SK-N-SH treated with all-trans-retinoic acid at 6 μM for 48 hours (cell line): Measurements from ENCODE around the gene ADGRG6.

Experiments
- ARNTL ChIP-seq: fragments of 450-650 bp; formaldehyde crosslinking; IDR thresholded peaks from 2 replicates; pipeline ENCODE4 v1.5.0; 2020; ENCODE audit warnings: low read depth, mild to moderate bottlenecking, moderate library complexity, borderline replicate concordance
- CREB5 ChIP-seq: fragments of 250-450 bp; sonication (Bioruptor Pico); IDR thresholded peaks from 2 replicates; pipeline ENCODE4 v1.5.1; 2020; ENCODE audit warnings: low read depth, mild to moderate bottlenecking, moderate library complexity
- CSDC2 ChIP-seq: fragments of 250-450 bp; sonication (Bioruptor Pico); IDR thresholded peaks from 2 replicates; pipeline ENCODE4 v1.5.0; 2020; ENCODE audit warnings: mild to moderate bottlenecking, moderate library complexity
- ESRRG ChIP-seq: fragments of 250-450 bp; sonication (Bioruptor Pico); IDR thresholded peaks from 2 replicates; pipeline ENCODE4 v1.6.1; 2021; ENCODE audit warnings: mild to moderate bottlenecking
- ISL1 ChIP-seq: fragments of 250-450 bp; sonication (Bioruptor Pico); IDR thresholded peaks from 2 replicates; pipeline ENCODE4 v2.1.2; 2022; ENCODE audit warnings: mild to moderate bottlenecking, moderate library complexity
- OSR1 ChIP-seq: fragments of 250-450 bp; sonication (Bioruptor Pico); IDR thresholded peaks from 2 replicates; pipeline ENCODE4 v1.8.0; 2022; ENCODE audit warnings: moderate library complexity, mild to moderate bottlenecking, inconsistent platforms
- PATZ1 ChIP-seq: fragments of 250-450 bp; sonication (Bioruptor Pico); IDR thresholded peaks from 2 replicates; pipeline ENCODE4 v1.8.0; 2020; ENCODE audit warnings: mild to moderate bottlenecking, moderate library complexity, borderline replicate concordance
- POU6F1 ChIP-seq: fragments of 250-450 bp; sonication (Bioruptor Pico); IDR thresholded peaks from 2 replicates; pipeline ENCODE4 v1.8.0; 2021; ENCODE audit warnings: low read depth, mild to moderate bottlenecking, moderate library complexity, borderline replicate concordance
- SNAI2 ChIP-seq: fragments of 250-450 bp; sonication (Bioruptor Pico); IDR thresholded peaks from 2 replicates; pipeline ENCODE4 v1.5.0; 2020; ENCODE audit warnings: mild to moderate bottlenecking, moderate library complexity
- TCF4 ChIP-seq: fragments of 250-450 bp; sonication (Bioruptor Pico); IDR thresholded peaks from 2 replicates; pipeline ENCODE4 v1.8.0; 2021; ENCODE audit warnings: mild to moderate bottlenecking, moderate library complexity, borderline replicate concordance
- TOX ChIP-seq: fragments of 250-450 bp; sonication (Bioruptor Pico); IDR thresholded peaks from 2 replicates; pipeline ENCODE4 v1.8.0; 2021; ENCODE audit warnings: mild to moderate bottlenecking, moderate library complexity, borderline replicate concordance
- ZFP3 ChIP-seq: fragments of 250-450 bp; sonication (Bioruptor Pico); IDR thresholded peaks from 2 replicates; pipeline ENCODE4 v1.5.0; 2020; ENCODE audit warnings: mild to moderate bottlenecking, moderate library complexity

- TF ChIP-seq CSDC2 (CRISPR knock-in tag), result no peak
- no peak for TF ChIP-seq ARNTL (CRISPR knock-in tag)
- no peak for TF ChIP-seq PATZ1
- no peak for TF ChIP-seq SNAI2 (CRISPR knock-in tag)
- TF ChIP-seq OSR1 (CRISPR knock-in tag), result no peak
- TF ChIP-seq ZFP3 (CRISPR knock-in tag), result no peak
- no peak for TF ChIP-seq ISL1 (CRISPR knock-in tag)
- no peak for TF ChIP-seq ESRRG (CRISPR knock-in tag)
- no peak for TF ChIP-seq POU6F1 (CRISPR knock-in tag)
- no peak for TF ChIP-seq CREB5 (CRISPR knock-in tag)
- no peak for TF ChIP-seq TOX (CRISPR knock-in tag)
- no peak for TF ChIP-seq TCF4 (CRISPR knock-in tag)
Observed at GRCh38 chr6:142378138-142378875, 76.5 kb downstream of the ADGRG6 start.
